ENCODE results near the gene MED1. TPM values are rescaled to one million over a fixed set of nuclear protein-coding genes. Genes with fewer than 3 reads are reported as not detected.
"Not testable (repeated sequence)": the region's sequence is repeated elsewhere in the genome, so short reads cannot be mapped to it uniquely, and the experiment has no call there.

Gene MED1
- total RNA-seq, 2 experiments from 2014 or later = 24.7 to 28.7 TPM

DNA sequence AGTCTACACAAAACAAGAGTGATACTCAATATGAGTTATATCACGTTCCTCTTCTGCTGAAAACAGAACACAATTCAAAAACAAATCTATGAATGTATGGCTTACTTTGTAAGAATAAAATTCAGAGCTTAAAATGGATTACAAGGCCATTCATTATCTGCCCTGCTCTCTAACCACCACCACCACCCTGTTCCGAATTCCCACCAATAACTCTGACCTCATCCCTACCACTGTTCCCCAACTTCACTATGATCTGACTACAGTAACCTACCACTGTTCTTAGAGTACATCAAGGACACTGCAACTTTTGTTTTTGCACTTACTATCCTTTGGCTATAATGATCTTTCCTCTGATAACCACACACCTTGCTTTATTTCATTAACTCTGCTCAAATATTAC lies 70.9 kb downstream of the MED1 start:
- Mint-ChIP-seq H3K4me3 (no peak overlapping the region), H3K4me1 (ENCODE audit: low read depth) (peaks cover 42% of the 10 kb centered on the region), H3K9me3 (no peaks in the 10 kb centered on the region), H3K27me3 (no peaks in the 10 kb centered on the region), H3K27ac (no peak overlapping the region), H3K36me3 (ENCODE audit: low read depth) (peaks cover 11% of the 10 kb centered on the region)
- TF ChIP-seq, protein P1, sequence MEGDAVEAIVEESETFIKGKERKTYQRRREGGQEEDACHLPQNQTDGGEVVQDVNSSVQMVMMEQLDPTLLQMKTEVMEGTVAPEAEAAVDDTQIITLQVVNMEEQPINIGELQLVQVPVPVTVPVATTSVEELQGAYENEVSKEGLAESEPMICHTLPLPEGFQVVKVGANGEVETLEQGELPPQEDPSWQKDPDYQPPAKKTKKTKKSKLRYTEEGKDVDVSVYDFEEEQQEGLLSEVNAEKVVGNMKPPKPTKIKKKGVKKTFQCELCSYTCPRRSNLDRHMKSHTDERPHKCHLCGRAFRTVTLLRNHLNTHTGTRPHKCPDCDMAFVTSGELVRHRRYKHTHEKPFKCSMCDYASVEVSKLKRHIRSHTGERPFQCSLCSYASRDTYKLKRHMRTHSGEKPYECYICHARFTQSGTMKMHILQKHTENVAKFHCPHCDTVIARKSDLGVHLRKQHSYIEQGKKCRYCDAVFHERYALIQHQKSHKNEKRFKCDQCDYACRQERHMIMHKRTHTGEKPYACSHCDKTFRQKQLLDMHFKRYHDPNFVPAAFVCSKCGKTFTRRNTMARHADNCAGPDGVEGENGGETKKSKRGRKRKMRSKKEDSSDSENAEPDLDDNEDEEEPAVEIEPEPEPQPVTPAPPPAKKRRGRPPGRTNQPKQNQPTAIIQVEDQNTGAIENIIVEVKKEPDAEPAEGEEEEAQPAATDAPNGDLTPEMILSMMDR (IDR thresholded peaks at IDR 0.05) = no peak
- ChIA-PET CTCF (no interaction called here), POLR2A (no interaction called here)
- H3K9me3 ChIP-seq (ENCODE audit: control insufficient read depth in 1 of 2, insufficient read depth in 1 of 2, low read length in 2 of 2) = no peaks in the 10 kb centered on the region
- intact Hi-C loops (cut with DNase I, micrococcal nuclease) = no loop called here
- no peaks in the 10 kb centered on the region for H3K27me3 ChIP-seq (ENCODE audit: control insufficient read depth in 1 of 2, insufficient read depth in 2 of 2, low read length in 2 of 2)
- no peak overlapping the region for H3K27ac ChIP-seq (ENCODE audit: low read depth in 1 of 2, low read length in 2 of 2)
- no peaks in the 10 kb centered on the region for H3K36me3 ChIP-seq (ENCODE audit: insufficient read depth, low read length)
- DNase-seq = no peak
- H3K4me3 ChIP-seq (ENCODE audit: low read length) = no peak overlapping the region
- ATAC-seq (ENCODE audit: poor library complexity) = no peak
- H3K4me1 ChIP-seq (ENCODE audit: insufficient read depth, low read length) = no peaks in the 10 kb centered on the region

DNA sequence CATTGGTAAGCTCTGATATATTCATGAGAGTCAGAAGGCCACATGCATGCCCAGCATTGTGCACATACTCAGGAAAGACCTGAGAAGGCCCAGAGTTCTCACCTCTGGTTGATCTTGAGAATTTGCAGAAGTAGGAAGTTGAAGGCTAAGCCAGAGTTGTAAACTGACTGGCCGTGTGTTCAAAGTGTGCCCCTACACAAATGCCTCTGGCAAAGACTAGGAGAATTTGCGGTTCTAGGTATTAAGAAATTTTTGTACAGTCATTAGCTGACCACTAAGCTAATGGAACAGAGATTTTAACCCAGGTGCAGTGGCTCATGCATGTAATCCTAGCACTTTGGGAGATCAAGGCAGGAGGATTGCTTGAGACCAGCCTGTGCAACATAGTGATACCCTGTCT lies 74.6 kb downstream of the MED1 start:
- Histone ChIP-seq H3K27me3 (ENCODE audit: control insufficient read depth in 1 of 2, insufficient read depth in 2 of 2, low read length in 2 of 2) (no peaks in the 10 kb centered on the region), H3K4me1 (ENCODE audit: insufficient read depth, low read length) (no peaks in the 10 kb centered on the region), H3K27ac (ENCODE audit: low read depth in 1 of 2, low read length in 2 of 2) (no peak overlapping the region), H3K9me3 (ENCODE audit: control insufficient read depth in 1 of 2, insufficient read depth in 1 of 2, low read length in 2 of 2) (no peaks in the 10 kb centered on the region), H3K36me3 (ENCODE audit: insufficient read depth, low read length) (no peaks in the 10 kb centered on the region), H3K4me3 (ENCODE audit: low read length) (no peak overlapping the region)
- no peak overlapping the region for H3K4me3 Mint-ChIP-seq
- TF ChIP-seq, protein P1 (IDR thresholded peaks at IDR 0.05) = no peak
- intact Hi-C loops (cut with DNase I, micrococcal nuclease) = no loop called here
- POLR2A ChIA-PET = no interaction called here
- H3K36me3 Mint-ChIP-seq (ENCODE audit: low read depth) = peaks cover 19% of the 10 kb centered on the region
- CTCF ChIA-PET = no interaction called here
- H3K4me1 Mint-ChIP-seq (ENCODE audit: low read depth) = peaks cover 47% of the 10 kb centered on the region
- ATAC-seq (ENCODE audit: poor library complexity) (no peak), DNase-seq (no peak)
- no peaks in the 10 kb centered on the region for H3K27me3 Mint-ChIP-seq
- H3K27ac Mint-ChIP-seq = no peak overlapping the region
- no peaks in the 10 kb centered on the region for H3K9me3 Mint-ChIP-seq

- intact Hi-C loops (cut with DNase I, micrococcal nuclease); H3K9me3 Mint-ChIP-seq: not testable (repeated sequence)
These were observed 83.3 kb downstream of the MED1 start for GRCh38 chr17:39367805-39368204.

GRCh38 chr17:39365872-39366271 lies 85.2 kb downstream of the MED1 start:
- Mint-ChIP-seq H3K36me3 (ENCODE audit: low read depth) (no peaks in the 10 kb centered on the region), H3K4me3 (no peak overlapping the region), H3K4me1 (ENCODE audit: low read depth) (peaks cover 26% of the 10 kb centered on the region), H3K9me3 (no peaks in the 10 kb centered on the region), H3K27ac (no peak overlapping the region), H3K27me3 (no peaks in the 10 kb centered on the region)
- Histone ChIP-seq H3K4me1 (ENCODE audit: insufficient read depth, low read length) (no peaks in the 10 kb centered on the region), H3K4me3 (ENCODE audit: low read length) (no peak overlapping the region), H3K27me3 (ENCODE audit: control insufficient read depth in 1 of 2, insufficient read depth in 2 of 2, low read length in 2 of 2) (no peaks in the 10 kb centered on the region), H3K36me3 (ENCODE audit: insufficient read depth, low read length) (no peaks in the 10 kb centered on the region), H3K27ac (ENCODE audit: low read depth in 1 of 2, low read length in 2 of 2) (no peak overlapping the region), H3K9me3 (ENCODE audit: control insufficient read depth in 1 of 2, insufficient read depth in 1 of 2, low read length in 2 of 2) (no peaks in the 10 kb centered on the region)
- ChIA-PET CTCF (no interaction called here), POLR2A (no interaction called here)
- DNase-seq (no peak), ATAC-seq (ENCODE audit: poor library complexity) (no peak)
- TF ChIP-seq, protein P1 (IDR thresholded peaks at IDR 0.05) = no peak
- intact Hi-C loops (cut with DNase I, micrococcal nuclease) = no loop called here

More at GRCh38 chr17:39367805-39368204, 83.3 kb downstream of the MED1 start:
- H3K27me3 Mint-ChIP-seq; ATAC-seq (ENCODE audit: poor library complexity); H3K27me3 ChIP-seq (ENCODE audit: control insufficient read depth in 1 of 2, insufficient read depth in 2 of 2, low read length in 2 of 2); H3K27ac Mint-ChIP-seq; POLR2A ChIA-PET; CTCF ChIA-PET; H3K27ac ChIP-seq (ENCODE audit: low read depth in 1 of 2, low read length in 2 of 2); H3K4me3 Mint-ChIP-seq; H3K36me3 Mint-ChIP-seq (ENCODE audit: low read depth); H3K4me1 ChIP-seq (ENCODE audit: insufficient read depth, low read length); H3K36me3 ChIP-seq (ENCODE audit: insufficient read depth, low read length); DNase-seq; H3K9me3 ChIP-seq (ENCODE audit: control insufficient read depth in 1 of 2, insufficient read depth in 1 of 2, low read length in 2 of 2); H3K4me3 ChIP-seq (ENCODE audit: low read length): not testable (repeated sequence)
- H3K4me1 Mint-ChIP-seq (ENCODE audit: low read depth) = peaks cover 22% of the 10 kb centered on the region
